D721Med (cell line): ENCODE data around the gene FGD2.
"Not testable (repeated sequence)": the region's sequence is repeated elsewhere in the genome, so short reads cannot be mapped to it uniquely, and the experiment has no call there.

ENCODE experiments used
- DNase-seq: peaks from one replicate; pipeline ENCODE4 v3.0.0; 2011; ENCODE audit warnings: low spot score; ENCODE audit not compliant: insufficient read length
- FAIRE-seq: peaks from 2 replicates; lab custom pipeline; 2011; peaks lifted over from hg19 to GRCh38; lab: Jason Lieb, UNC
- CTCF ChIP-seq: IDR thresholded peaks from 2 replicates; pipeline ENCODE4 v1.5.1; 2012; ENCODE audit warnings: mild to moderate bottlenecking, control low read depth; ENCODE audit not compliant: insufficient read depth; ENCODE audit errors: missing control alignments

FGD2 gene

GRCh38 chr6:37058084-37058586 lies 52.7 kb downstream of the FGD2 start:
- DNase-seq (no peak), FAIRE-seq (no peak)
- no peak for TF ChIP-seq CTCF

DNA sequence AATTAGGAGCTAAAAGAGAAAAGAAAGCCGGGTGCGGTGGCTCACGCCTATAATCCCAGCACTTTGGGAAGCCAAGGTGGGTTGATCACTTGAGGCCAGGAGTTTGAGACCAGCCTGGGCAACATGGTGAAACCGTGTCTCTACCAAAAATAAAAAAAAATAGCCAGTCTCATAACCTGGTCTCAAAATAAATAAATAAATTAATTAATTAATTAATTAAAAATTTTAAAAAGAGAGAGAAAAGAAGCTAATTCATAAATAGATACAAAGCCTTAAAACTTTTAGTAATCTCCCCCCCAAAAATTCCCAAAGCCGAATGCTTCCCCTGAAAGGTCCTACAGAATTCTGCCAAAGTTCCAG lies 53.5 kb downstream of the FGD2 start:
- DNase-seq, FAIRE-seq: not testable (repeated sequence)

DNA sequence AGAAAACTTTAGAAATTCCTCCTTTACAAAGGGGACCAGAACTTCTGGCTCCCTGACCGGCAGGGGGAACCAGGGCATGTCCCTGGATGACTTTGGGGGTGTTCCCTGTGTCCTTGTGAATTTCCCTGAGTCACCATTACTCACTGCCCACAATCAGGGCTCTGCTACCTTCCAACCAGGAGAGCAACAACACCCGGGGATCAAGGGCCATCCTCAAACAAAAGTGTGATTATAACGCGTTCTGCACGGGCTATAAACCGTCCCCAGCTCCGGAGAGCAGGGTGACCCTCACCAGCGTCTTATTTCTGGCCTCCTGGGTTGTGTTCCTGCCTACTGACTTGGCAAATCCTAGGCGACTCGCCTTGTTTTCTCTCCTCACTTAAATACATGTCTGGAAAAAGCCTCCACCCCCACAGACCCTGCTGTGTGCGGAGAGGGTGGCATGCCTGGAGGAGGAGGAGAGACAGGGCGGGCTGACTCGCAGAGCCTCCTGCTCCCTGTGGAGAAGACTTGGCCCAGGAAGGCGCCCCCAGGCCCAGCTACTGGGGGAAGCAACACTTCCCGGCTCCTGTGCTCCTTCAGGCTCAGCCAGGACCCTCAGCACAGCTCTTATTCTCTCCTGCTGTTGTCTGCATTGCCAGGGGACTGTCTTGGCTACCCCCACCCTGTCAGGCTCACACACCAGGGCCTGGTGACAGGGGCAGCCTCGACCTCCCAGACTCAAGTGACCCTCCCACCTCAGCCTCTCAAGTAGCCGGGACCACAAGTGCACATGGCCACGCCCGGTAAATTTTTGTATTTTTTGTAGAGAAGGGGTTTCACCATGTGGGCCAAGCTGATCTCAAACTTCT lies 54.1 kb downstream of the FGD2 start:
- DNase-seq = no peak
- no peak for FAIRE-seq
- TF ChIP-seq CTCF = no peak

GRCh38 chr6:37060195-37060559 lies 54.7 kb downstream of the FGD2 start:
- no peak for TF ChIP-seq CTCF
- FAIRE-seq = no peak
- DNase-seq = no peak

DNA sequence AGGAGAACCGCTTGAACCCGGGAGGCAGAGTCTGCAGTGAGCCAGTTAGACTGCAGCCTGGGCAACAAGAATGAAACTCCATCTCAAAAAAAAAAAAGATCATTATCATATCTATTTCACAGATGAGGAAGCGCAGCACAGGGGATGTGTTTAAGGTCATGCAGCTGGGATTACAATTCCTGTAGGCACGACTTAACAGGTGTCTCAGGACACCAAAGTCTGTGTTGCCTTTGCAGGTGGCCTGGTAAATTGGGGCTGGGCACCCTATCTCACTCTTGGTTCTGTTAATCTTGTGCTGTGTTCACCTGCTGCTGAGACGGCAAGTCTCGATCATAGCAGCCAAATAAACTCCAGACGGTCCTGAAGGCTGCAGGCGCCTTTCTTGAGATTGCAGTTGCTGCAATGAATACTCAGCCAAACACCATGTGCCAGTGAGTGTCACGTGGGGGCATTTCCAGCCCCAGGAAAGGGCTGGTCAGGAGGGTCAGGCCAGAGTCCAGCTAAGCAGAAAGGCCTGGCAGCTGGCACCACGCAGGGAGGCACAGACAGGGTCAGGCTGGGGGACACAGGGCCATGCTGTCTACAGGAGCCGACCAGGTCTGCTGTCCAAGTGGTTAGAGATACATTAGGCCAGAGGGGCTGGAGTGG lies 55.8 kb downstream of the FGD2 start:
- no peak for TF ChIP-seq CTCF
- DNase-seq = no peak
- FAIRE-seq = no peak

DNA sequence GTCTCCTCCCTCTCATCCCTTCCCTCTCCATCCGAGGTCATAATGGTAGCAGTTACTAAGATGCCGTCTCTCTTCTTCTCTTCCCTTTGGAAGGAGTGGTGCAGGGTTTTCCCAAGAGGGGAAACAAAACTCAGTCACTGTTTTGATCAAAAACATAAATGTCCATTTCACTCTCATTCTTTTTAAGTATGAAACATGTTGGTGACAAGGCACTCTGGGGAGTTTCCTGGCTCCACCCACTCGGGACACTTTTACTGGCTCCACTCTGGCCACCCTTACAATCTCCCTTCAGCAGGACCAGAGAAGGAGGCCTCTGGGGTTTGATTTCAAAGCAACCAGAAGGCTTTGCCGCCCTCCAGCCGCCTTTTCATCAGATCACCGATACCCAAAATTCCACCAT lies 57.0 kb downstream of the FGD2 start:
- DNase-seq (no peak), FAIRE-seq (no peak)
- TF ChIP-seq CTCF = no peak

- FAIRE-seq (no peak), DNase-seq (no peak)
- no peak for TF ChIP-seq CTCF
These were observed 63.2 kb downstream of the FGD2 start for GRCh38 chr6:37068356-37069270.
